ENCODE results near the gene RIPOR2. TPM values are rescaled to one million over a fixed set of nuclear protein-coding genes. Genes with fewer than 3 reads are reported as not detected.
"Not testable (repeated sequence)": the region's sequence is repeated elsewhere in the genome, so short reads cannot be mapped to it uniquely, and the experiment has no call there.

Gene RIPOR2
- total RNA-seq, 4 donors from 2014 or later, result 1.2 to 16.7 (median 5.2) TPM

DNA sequence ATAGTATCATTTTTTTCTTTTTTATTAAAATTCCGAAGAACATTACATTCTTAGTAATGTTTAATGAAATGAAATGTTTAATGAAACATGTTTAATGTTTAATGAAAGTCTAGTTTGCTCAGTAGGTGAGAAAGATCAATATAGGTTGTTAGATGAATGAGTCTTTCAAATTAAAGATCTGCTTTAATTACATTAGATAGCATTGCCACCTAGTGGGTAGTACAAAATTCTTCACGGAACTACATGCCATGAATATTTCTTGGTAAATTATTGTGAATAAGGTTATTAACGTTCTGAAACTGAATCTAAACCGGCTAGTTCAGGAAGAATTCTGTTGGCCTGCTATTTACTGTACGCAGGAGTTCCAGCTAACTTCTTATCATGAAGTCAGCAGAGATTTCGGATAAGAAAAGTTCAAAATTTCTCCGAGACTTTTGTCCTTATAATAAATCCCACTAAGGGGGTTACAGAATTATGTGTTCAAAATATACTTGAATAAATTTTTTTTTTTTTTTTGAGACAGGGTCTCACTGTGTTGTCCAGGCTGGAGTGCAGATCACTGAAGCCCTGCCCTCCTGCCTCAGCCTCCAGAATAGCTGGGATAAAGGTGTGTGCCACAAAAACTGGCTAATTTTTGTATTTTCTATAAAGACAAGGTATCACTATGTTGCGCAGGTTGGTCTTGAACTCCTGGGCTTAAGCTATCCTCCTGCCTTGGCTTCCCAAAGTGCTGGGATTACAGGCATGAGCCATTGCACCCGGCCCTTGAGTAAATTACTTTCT, 168.9 kb downstream of the RIPOR2 start:
- Histone ChIP-seq H3K27ac (no peak overlapping the region), H3K36me3 (no peaks in the 10 kb centered on the region), H3K4me3 (no peak overlapping the region), H3K9me3 (no peaks in the 10 kb centered on the region), H3K27me3 (no peaks in the 10 kb centered on the region), H3K4me1 (peaks cover 0 to 12% (median 0%) of the 10 kb centered on the region in 4 donors)
- intact Hi-C loops (cut with DNase I; ENCODE audit: low total_unique reads), result loop anchor here (10.0 kb wide), 1 partner anchor 182 kb away; no protein-coding TSS in a partner anchor
- no peak for DNase-seq
- WGBS, 2 donors (ENCODE audit: low coverage in 1 of 2), result 45 to 49% methylated on average over 3 to 9 of the region's 9 CpGs
- TF ChIP-seq CTCF (IDR thresholded peaks at IDR 0.05) (peak; percentile 35 to 55 (median 43)), POLR2AphosphoS5 (IDR thresholded peaks at IDR 0.05) (no peak)
- in situ Hi-C loops (cut with MboI; ENCODE audit: low pct_ligation_motif_present in 1 of 4, low pct_unique_long_range_greater_than_20kb in 1 of 4, low sequenced_read_pairs in 3 of 4), result loop anchor here in 3 of 4 donors (5.0 to 25.0 kb wide), 3 partner anchors 180 to 185 kb away; no protein-coding TSS in a partner anchor

DNA sequence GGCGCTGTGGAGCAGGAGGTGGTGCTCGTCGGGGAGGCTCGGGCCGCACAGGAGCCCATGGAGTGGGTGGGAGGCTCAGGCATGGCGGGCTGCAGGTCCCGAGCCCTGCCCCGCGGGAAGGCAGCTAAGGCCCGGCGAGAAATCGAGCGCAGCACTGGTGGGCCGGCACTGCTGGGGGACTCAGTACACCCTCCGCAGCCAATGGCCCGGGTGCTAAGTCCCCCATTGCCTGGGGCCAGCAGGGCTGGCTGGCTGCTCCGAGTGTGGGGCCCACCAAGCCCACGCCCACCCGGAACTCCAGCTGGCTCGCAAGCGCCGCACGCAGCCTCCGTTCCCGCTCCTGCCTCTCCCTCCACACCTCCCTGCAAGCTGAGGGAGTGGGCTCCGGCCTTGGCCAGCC, 169.8 kb downstream of the RIPOR2 start:
- in situ Hi-C loops (cut with MboI; ENCODE audit: low pct_ligation_motif_present in 1 of 4, low pct_unique_long_range_greater_than_20kb in 1 of 4, low sequenced_read_pairs in 3 of 4), result loop anchor here in 3 of 4 donors (5.0 to 25.0 kb wide), 3 partner anchors 179 to 184 kb away; no protein-coding TSS in a partner anchor

GRCh38 chr6:24764833-24765828, 170.6 kb downstream of the RIPOR2 start:
- not testable (repeated sequence) for H3K36me3 ChIP-seq, H3K27ac ChIP-seq, H3K27me3 ChIP-seq, H3K9me3 ChIP-seq, H3K4me3 ChIP-seq, DNase-seq
- H3K4me1 ChIP-seq, result peaks cover 0 to 12% (median 0%) of the 10 kb centered on the region in 4 donors
- intact Hi-C loops (cut with DNase I; ENCODE audit: low total_unique reads) (loop anchor here (10.0 kb wide), 1 partner anchor 180 kb away; no protein-coding TSS in a partner anchor), in situ Hi-C loops (cut with MboI; ENCODE audit: low pct_ligation_motif_present in 1 of 4, low pct_unique_long_range_greater_than_20kb in 1 of 4, low sequenced_read_pairs in 3 of 4) (loop anchor here in 3 of 4 donors (5.0 to 25.0 kb wide), 3 partner anchors 178 to 183 kb away; no protein-coding TSS in a partner anchor)
- WGBS, 2 donors (ENCODE audit: low coverage in 1 of 2), result 89 to 100% methylated on average over 3 to 20 of the region's 20 CpGs

More for the DNA sequence above, 169.8 kb downstream of the RIPOR2 start:
- 93% methylated on average over 24 of the region's 26 CpGs; no CpG with 5 or more reads in 1 of the 2 donors for WGBS, 2 donors (ENCODE audit: low coverage in 1 of 2)
- not testable (repeated sequence) for DNase-seq, H3K9me3 ChIP-seq, H3K36me3 ChIP-seq, H3K27me3 ChIP-seq, H3K27ac ChIP-seq, H3K4me3 ChIP-seq
- intact Hi-C loops (cut with DNase I; ENCODE audit: low total_unique reads), result loop anchor here (10.0 kb wide), 1 partner anchor 181 kb away; no protein-coding TSS in a partner anchor
- peaks cover 0 to 12% (median 0%) of the 10 kb centered on the region in 4 donors for H3K4me1 ChIP-seq

GRCh38 chr6:24763578-24763977, 172.2 kb downstream of the RIPOR2 start:
- Histone ChIP-seq H3K36me3 (no peaks in the 10 kb centered on the region), H3K27me3 (no peaks in the 10 kb centered on the region), H3K27ac (peak overlapping the region in 2 of 4 donors; percentile 9 to 33), H3K9me3 (no peaks in the 10 kb centered on the region), H3K4me1 (peaks cover 0 to 12% (median 0%) of the 10 kb centered on the region in 4 donors), H3K4me3 (no peak overlapping the region)
- no peak for TF ChIP-seq POLR2A (IDR thresholded peaks at IDR 0.05)
- TF ChIP-seq EP300 (IDR thresholded peaks at IDR 0.05; ENCODE audit: low read depth), result no peak
- TF ChIP-seq POLR2AphosphoS5 (IDR thresholded peaks at IDR 0.05), result no peak
- no peak for TF ChIP-seq CTCF (IDR thresholded peaks at IDR 0.05)
- intact Hi-C loops (cut with DNase I; ENCODE audit: low total_unique reads), result loop anchor here (10.0 kb wide), 1 partner anchor 179 kb away; no protein-coding TSS in a partner anchor
- no peak for DNase-seq
- 57 to 65% methylated on average over 3 of the region's 3 CpGs for WGBS, 2 donors (ENCODE audit: low coverage in 1 of 2)
- in situ Hi-C loops (cut with MboI; ENCODE audit: low pct_ligation_motif_present in 1 of 4, low pct_unique_long_range_greater_than_20kb in 1 of 4, low sequenced_read_pairs in 3 of 4), result loop anchor here in 2 of 4 donors (10.0 to 25.0 kb wide), 2 partner anchors 176 to 179 kb away; no protein-coding TSS in a partner anchor

All from transverse colon (tissue), 4 donors.